ENCODE measurements around the gene GIMAP8.

GIMAP8 gene

GRCh38 chr7:150407588-150408392 lies 42.6 kb upstream of the GIMAP8 start:
- DNase-seq = no peak

GRCh38 chr7:150408393-150409299 lies 41.8 kb upstream of the GIMAP8 start:
- DNase-seq = peak; percentile 88
- Mint-ChIP-seq H3K4me3 (peak overlapping the region; percentile 58 to 59), H3K36me3 (peaks cover 50 to 51% of the 10 kb centered on the region in 2 donors), H3K4me1 (peaks cover 60 to 81% of the 10 kb centered on the region in 2 donors), H3K9me3 (no peaks in the 10 kb centered on the region), H3K27ac (peak overlapping the region; percentile 94), H3K27me3 (no peaks in the 10 kb centered on the region)
- ATAC-seq (replicated peaks) = peak; percentile 76 to 78

More at GRCh38 chr7:150407588-150408392, 42.6 kb upstream of the GIMAP8 start:
- Mint-ChIP-seq H3K4me1 (peaks cover 53 to 81% of the 10 kb centered on the region in 2 donors), H3K9me3 (no peaks in the 10 kb centered on the region), H3K4me3 (peak overlapping the region; percentile 89 to 92), H3K27ac (peak overlapping the region; percentile 94), H3K27me3 (no peaks in the 10 kb centered on the region), H3K36me3 (peaks cover 42 to 47% of the 10 kb centered on the region in 2 donors)
- no peak for ATAC-seq (replicated peaks)

GRCh38 chr7:150409300-150410030 lies 41.0 kb upstream of the GIMAP8 start:
- no peak for ATAC-seq (replicated peaks)
- H3K27ac Mint-ChIP-seq = peak overlapping the region; percentile 94
- no peaks in the 10 kb centered on the region for H3K9me3 Mint-ChIP-seq
- H3K4me3 Mint-ChIP-seq = peak overlapping the region; percentile 58 to 59
- no peaks in the 10 kb centered on the region for H3K27me3 Mint-ChIP-seq
- H3K4me1 Mint-ChIP-seq = peaks cover 55 to 81% of the 10 kb centered on the region in 2 donors
- H3K36me3 Mint-ChIP-seq = peaks cover 50 to 51% of the 10 kb centered on the region in 2 donors
- no peak for DNase-seq

GRCh38 chr7:150410131-150410530 lies 40.3 kb upstream of the GIMAP8 start:
- Mint-ChIP-seq H3K27me3 (no peaks in the 10 kb centered on the region), H3K36me3 (peaks cover 53 to 54% of the 10 kb centered on the region in 2 donors), H3K27ac (no peak overlapping the region), H3K4me3 (peak overlapping the region in 1 of 2 donors; percentile 58), H3K4me1 (peaks cover 58 to 84% of the 10 kb centered on the region in 2 donors), H3K9me3 (no peaks in the 10 kb centered on the region)
- DNase-seq (no peak), ATAC-seq (replicated peaks) (no peak)

GRCh38 chr7:150410680-150411346 lies 39.6 kb upstream of the GIMAP8 start:
- Mint-ChIP-seq H3K36me3 (peaks cover 50 to 54% of the 10 kb centered on the region in 2 donors), H3K27ac (no peak overlapping the region), H3K4me3 (no peak overlapping the region)

GRCh38 chr7:150411606-150412005 lies 38.8 kb upstream of the GIMAP8 start:
- no peak for ATAC-seq (replicated peaks)
- no peak overlapping the region for H3K27ac Mint-ChIP-seq

More at GRCh38 chr7:150410680-150411346, 39.6 kb upstream of the GIMAP8 start:
- no peaks in the 10 kb centered on the region for H3K9me3 Mint-ChIP-seq
- DNase-seq = no peak
- H3K27me3 Mint-ChIP-seq = no peaks in the 10 kb centered on the region
- no peak for ATAC-seq (replicated peaks)
- peaks cover 59 to 86% of the 10 kb centered on the region in 2 donors for H3K4me1 Mint-ChIP-seq

GRCh38 chr7:150412016-150412415 lies 38.4 kb upstream of the GIMAP8 start:
- ATAC-seq (replicated peaks) = no peak
- Mint-ChIP-seq H3K4me1 (peaks cover 51 to 80% of the 10 kb centered on the region in 2 donors), H3K27me3 (no peaks in the 10 kb centered on the region), H3K36me3 (peaks cover 47 to 51% of the 10 kb centered on the region in 2 donors), H3K27ac (no peak overlapping the region), H3K4me3 (peak overlapping the region in 1 of 2 donors; percentile 30), H3K9me3 (no peaks in the 10 kb centered on the region)
- no peak for DNase-seq

More at GRCh38 chr7:150411606-150412005, 38.8 kb upstream of the GIMAP8 start:
- peaks cover 49 to 52% of the 10 kb centered on the region in 2 donors for H3K36me3 Mint-ChIP-seq
- peaks cover 53 to 83% of the 10 kb centered on the region in 2 donors for H3K4me1 Mint-ChIP-seq
- H3K4me3 Mint-ChIP-seq = peak overlapping the region in 1 of 2 donors; percentile 30
- DNase-seq = no peak
- H3K9me3 Mint-ChIP-seq = no peaks in the 10 kb centered on the region
- no peaks in the 10 kb centered on the region for H3K27me3 Mint-ChIP-seq

- Mint-ChIP-seq H3K27me3 (no peaks in the 10 kb centered on the region), H3K4me3 (no peak overlapping the region), H3K9me3 (no peaks in the 10 kb centered on the region), H3K4me1 (peaks cover 49 to 77% of the 10 kb centered on the region in 2 donors), H3K36me3 (peaks cover 45 to 49% of the 10 kb centered on the region in 2 donors), H3K27ac (peak overlapping the region; percentile 62)
- DNase-seq (no peak), ATAC-seq (replicated peaks) (no peak)
Observed at GRCh38 chr7:150412518-150413488, 37.6 kb upstream of the GIMAP8 start.

GRCh38 chr7:150413640-150414081 lies 36.8 kb upstream of the GIMAP8 start:
- Mint-ChIP-seq H3K4me1 (peaks cover 46 to 72% of the 10 kb centered on the region in 2 donors), H3K27ac (peak overlapping the region; percentile 62), H3K9me3 (no peaks in the 10 kb centered on the region), H3K4me3 (no peak overlapping the region), H3K36me3 (peaks cover 40 to 44% of the 10 kb centered on the region in 2 donors), H3K27me3 (no peaks in the 10 kb centered on the region)
- DNase-seq (no peak), ATAC-seq (replicated peaks) (no peak)

- no peak overlapping the region for H3K27ac Mint-ChIP-seq
- peaks cover 33 to 35% of the 10 kb centered on the region in 2 donors for H3K36me3 Mint-ChIP-seq
- ATAC-seq (replicated peaks) = peak in 1 of 2 donors; percentile 19
- peaks cover 37 to 64% of the 10 kb centered on the region in 2 donors for H3K4me1 Mint-ChIP-seq
- no peaks in the 10 kb centered on the region for H3K9me3 Mint-ChIP-seq
- no peaks in the 10 kb centered on the region for H3K27me3 Mint-ChIP-seq
- DNase-seq = no peak
- no peak overlapping the region for H3K4me3 Mint-ChIP-seq
Observed at GRCh38 chr7:150415161-150416153, 35.0 kb upstream of the GIMAP8 start.

GRCh38 chr7:150417239-150417638 lies 33.2 kb upstream of the GIMAP8 start:
- Mint-ChIP-seq H3K4me1 (peaks cover 30 to 56% of the 10 kb centered on the region in 2 donors), H3K4me3 (no peak overlapping the region), H3K9me3 (no peaks in the 10 kb centered on the region), H3K27me3 (peaks cover 0 to 5% of the 10 kb centered on the region in 2 donors), H3K27ac (peak overlapping the region; percentile 20), H3K36me3 (peaks cover 17 to 19% of the 10 kb centered on the region in 2 donors)
- DNase-seq = no peak
- no peak for ATAC-seq (replicated peaks)
